ENCODE results near the gene CAMTA1.

CAMTA1 gene

GRCh38 chr1:6799499-6799898 is 14.2 kb downstream of the CAMTA1 start:
- no peak for ATAC-seq

GRCh38 chr1:6800745-6801144 is 15.5 kb downstream of the CAMTA1 start:
- TF ChIP-seq ZNF70 (CRISPR knock-in tag; IDR thresholded peaks at IDR 0.05) (peak; percentile 78), ZC3H10 (CRISPR knock-in tag; IDR thresholded peaks at IDR 0.05) (no peak), ISL1 (CRISPR knock-in tag; IDR thresholded peaks at IDR 0.05) (0 out of 2 replicates have a peak, but pooled peaks have one; percentile 15), RARB (CRISPR knock-in tag; IDR thresholded peaks at IDR 0.05) (no peak), CSDC2 (CRISPR knock-in tag; IDR thresholded peaks at IDR 0.05) (no peak), PATZ1 (CRISPR knock-in tag; IDR thresholded peaks at IDR 0.05; ENCODE audit: borderline replicate concordance) (no peak)
- ATAC-seq: no peak

More at GRCh38 chr1:6799499-6799898, 14.2 kb downstream of the CAMTA1 start:
- TF ChIP-seq GLIS3 (CRISPR knock-in tag; IDR thresholded peaks at IDR 0.05) (no peak), RARB (CRISPR knock-in tag; IDR thresholded peaks at IDR 0.05) (no peak), ARNTL (CRISPR knock-in tag; IDR thresholded peaks at IDR 0.05; ENCODE audit: borderline replicate concordance, low read depth) (no peak), POU6F1 (CRISPR knock-in tag; IDR thresholded peaks at IDR 0.05; ENCODE audit: borderline replicate concordance, low read depth) (no peak), CSRNP3 (CRISPR knock-in tag; IDR thresholded peaks at IDR 0.05) (no peak), ZFP30 (CRISPR knock-in tag; IDR thresholded peaks at IDR 0.05) (no peak), PATZ1 (CRISPR knock-in tag; IDR thresholded peaks at IDR 0.05; ENCODE audit: borderline replicate concordance) (no peak), CSDC2 (CRISPR knock-in tag; IDR thresholded peaks at IDR 0.05) (no peak), SNAI2 (CRISPR knock-in tag; IDR thresholded peaks at IDR 0.05) (no peak), PPARA (CRISPR knock-in tag; IDR thresholded peaks at IDR 0.05; ENCODE audit: borderline replicate concordance) (no peak), TSHZ2 (CRISPR knock-in tag; IDR thresholded peaks at IDR 0.05) (no peak), CREB5 (CRISPR knock-in tag; IDR thresholded peaks at IDR 0.05; ENCODE audit: low read depth) (no peak), ESRRG (CRISPR knock-in tag; IDR thresholded peaks at IDR 0.05) (no peak), ZNF70 (CRISPR knock-in tag; IDR thresholded peaks at IDR 0.05) (no peak), OSR1 (CRISPR knock-in tag; IDR thresholded peaks at IDR 0.05) (no peak), ZFP3 (CRISPR knock-in tag; IDR thresholded peaks at IDR 0.05) (no peak), ISL1 (CRISPR knock-in tag; IDR thresholded peaks at IDR 0.05) (no peak), TOX (CRISPR knock-in tag; IDR thresholded peaks at IDR 0.05; ENCODE audit: borderline replicate concordance) (no peak)

- no peak for ATAC-seq
- TF ChIP-seq TOX (CRISPR knock-in tag; IDR thresholded peaks at IDR 0.05; ENCODE audit: borderline replicate concordance) (no peak), CREB5 (CRISPR knock-in tag; IDR thresholded peaks at IDR 0.05; ENCODE audit: low read depth) (no peak), TSHZ2 (CRISPR knock-in tag; IDR thresholded peaks at IDR 0.05) (no peak), ESRRG (CRISPR knock-in tag; IDR thresholded peaks at IDR 0.05) (no peak), PATZ1 (CRISPR knock-in tag; IDR thresholded peaks at IDR 0.05; ENCODE audit: borderline replicate concordance) (no peak), PPARA (CRISPR knock-in tag; IDR thresholded peaks at IDR 0.05; ENCODE audit: borderline replicate concordance) (no peak), RARB (CRISPR knock-in tag; IDR thresholded peaks at IDR 0.05) (no peak), OSR1 (CRISPR knock-in tag; IDR thresholded peaks at IDR 0.05) (no peak)
Measured at GRCh38 chr1:6801199-6801598, 15.9 kb downstream of the CAMTA1 start.
